Thyroid gland (tissue), 4 donors: ENCODE data around the gene HDAC9. TPM values are rescaled to one million over a fixed set of nuclear protein-coding genes. Genes with fewer than 3 reads are reported as not detected.

Source experiments
- DNase-seq, 2 donors: peaks; one replicate each; pipeline ENCODE4 v3.0.0-alpha.2; 2019
- H3K27ac ChIP-seq, 3 donors: fragments of 200-600 bp; sonication (generic); 1 replicate in 2 of 3; 2 replicates in 1 of 3; pipeline ENCODE4 v1.5.1; 2016 to 2019; ENCODE audit warnings: mild to moderate bottlenecking in 1 of 3, moderate library complexity in 1 of 3
- H3K27me3 ChIP-seq: fragments of 200-600 bp; sonication (generic); one replicate; pipeline ENCODE4 v1.5.1; 2019
- H3K36me3 ChIP-seq, 2 donors: fragments of 200-600 bp; sonication (generic); one replicate each; pipeline ENCODE4 v1.5.1; 2016 to 2019
- H3K4me1 ChIP-seq, 2 donors: fragments of 200-600 bp; sonication (generic); one replicate each; pipeline ENCODE4 v1.5.1; 2017 to 2019
- H3K4me3 ChIP-seq, 3 donors: fragments of 200-600 bp; sonication (generic); replicated peaks in 1 of 3; 1 replicate in 2 of 3; 2 replicates in 1 of 3; pipeline ENCODE4 v1.5.1; 2016; ENCODE audit warnings: mild to moderate bottlenecking in 1 of 3
- H3K9me3 ChIP-seq: fragments of 200-600 bp; sonication (generic); one replicate; pipeline ENCODE4 v1.5.1; 2017
- CTCF ChIP-seq, 6 experiments: fragments of 200-600 bp in 3 of 6; fragments of 450-650 bp in 3 of 6; sonication (generic) in 3 of 6; IDR thresholded peaks; one replicate each; pipeline ENCODE4 v1.5.1; 2016 to 2019; ENCODE audit warnings: antibody characterized with exemption in 6 of 6, mild to moderate bottlenecking in 2 of 6, inconsistent platforms in 1 of 6, moderate library complexity in 1 of 6
- POLR2A ChIP-seq, 2 donors: fragments of 450-650 bp; IDR thresholded peaks; one replicate each; pipeline ENCODE4 v1.6.1; 2017; ENCODE audit warnings: antibody characterized with exemption in 2 of 2, mild to moderate bottlenecking in 2 of 2, moderate library complexity in 1 of 2
- WGBS, 2 donors: methylation state at CpG; one replicate each; pipeline ENCODE4 v1.1.5; 2017; 5-methylcytosine and 5-hydroxymethylcytosine counted together
- intact Hi-C: fragments of 100-400 bp; cut with DNase I; formaldehyde crosslinking; loops from one replicate; pipeline ENCODE4 v1.15.1; 2023
- total RNA-seq, 4 donors: library from RNA; depleted of rRNA; stranded (reverse); fragments of >200 nt; gene quantifications; one replicate each; pipeline ENCODE4 v1.2.3, GENCODE V29; 2016

Gene HDAC9
- total RNA-seq, 4 donors from 2014 or later, result 5.4 to 28.2 (median 7.2) TPM

GRCh38 chr7:18860221-18860620 lies 364.7 kb downstream of the HDAC9 start:
- H3K27me3 ChIP-seq, result no peaks in the 10 kb centered on the region
- no peak overlapping the region for H3K27ac ChIP-seq
- DNase-seq, result no peak
- H3K36me3 ChIP-seq, result no peaks in the 10 kb centered on the region
- H3K4me1 ChIP-seq, result peaks cover 0 to 2% of the 10 kb centered on the region in 2 donors
- no peak for TF ChIP-seq POLR2A (IDR thresholded peaks at IDR 0.05)
- TF ChIP-seq CTCF (IDR thresholded peaks at IDR 0.05), result no peak
- intact Hi-C loops, result no loop called here
- H3K4me3 ChIP-seq, result no peak overlapping the region
- no peaks in the 10 kb centered on the region for H3K9me3 ChIP-seq

- DNase-seq, result no peak
- no peaks in the 10 kb centered on the region for H3K36me3 ChIP-seq
- intact Hi-C loops, result no loop called here
- no peaks in the 10 kb centered on the region for H3K9me3 ChIP-seq
- no peak overlapping the region for H3K4me3 ChIP-seq
- no peaks in the 10 kb centered on the region for H3K27me3 ChIP-seq
- peaks cover 0 to 2% of the 10 kb centered on the region in 2 donors for H3K4me1 ChIP-seq
- no peak overlapping the region for H3K27ac ChIP-seq
- WGBS, 2 donors, result 89 to 94% methylated on average over 4 of the region's 4 CpGs
- TF ChIP-seq POLR2A (IDR thresholded peaks at IDR 0.05), result no peak
- no peak for TF ChIP-seq CTCF (IDR thresholded peaks at IDR 0.05)
Observed at GRCh38 chr7:18861514-18862118, 366.1 kb downstream of the HDAC9 start.

GRCh38 chr7:18864967-18865366 lies 369.4 kb downstream of the HDAC9 start:
- TF ChIP-seq POLR2A (IDR thresholded peaks at IDR 0.05) (no peak), CTCF (IDR thresholded peaks at IDR 0.05) (no peak)
- H3K4me3 ChIP-seq, result no peak overlapping the region
- intact Hi-C loops, result no loop called here
- no peaks in the 10 kb centered on the region for H3K36me3 ChIP-seq
- no peak overlapping the region for H3K27ac ChIP-seq
- no peaks in the 10 kb centered on the region for H3K27me3 ChIP-seq
- H3K9me3 ChIP-seq, result no peaks in the 10 kb centered on the region
- no peak for DNase-seq
- 82 to 84% methylated on average over 3 of the region's 3 CpGs for WGBS, 2 donors
- peaks cover 0 to under 1% of the 10 kb centered on the region in 2 donors for H3K4me1 ChIP-seq

GRCh38 chr7:18866359-18867036 lies 370.9 kb downstream of the HDAC9 start:
- Histone ChIP-seq H3K9me3 (no peaks in the 10 kb centered on the region), H3K36me3 (no peaks in the 10 kb centered on the region), H3K4me1 (no peaks in the 10 kb centered on the region), H3K27ac (no peak overlapping the region), H3K27me3 (no peaks in the 10 kb centered on the region), H3K4me3 (no peak overlapping the region)
- DNase-seq, result peak; percentile 15 to 27
- 48 to 87% methylated on average over 4 of the region's 4 CpGs for WGBS, 2 donors
- TF ChIP-seq POLR2A (IDR thresholded peaks at IDR 0.05) (no peak), CTCF (IDR thresholded peaks at IDR 0.05) (no peak)
- intact Hi-C loops, result no loop called here

- no peak for DNase-seq
- intact Hi-C loops, result no loop called here
- Histone ChIP-seq H3K4me3 (no peak overlapping the region), H3K4me1 (no peaks in the 10 kb centered on the region), H3K27me3 (no peaks in the 10 kb centered on the region), H3K36me3 (no peaks in the 10 kb centered on the region), H3K27ac (no peak overlapping the region), H3K9me3 (no peaks in the 10 kb centered on the region)
- no peak for TF ChIP-seq POLR2A (IDR thresholded peaks at IDR 0.05)
- no peak for TF ChIP-seq CTCF (IDR thresholded peaks at IDR 0.05)
- 88 to 92% methylated on average over 2 of the region's 2 CpGs for WGBS, 2 donors
Observed at GRCh38 chr7:18872344-18872743, 376.8 kb downstream of the HDAC9 start.
